Keratinocyte (primary cell): Measurements from ENCODE around the gene GSS. TPM values are rescaled to one million over a fixed set of nuclear protein-coding genes. Genes with fewer than 3 reads are reported as not detected.

Source experiments
- DNase-seq: peaks from one replicate; pipeline ENCODE4 v3.0.0-alpha.2; 2011; ENCODE audit warnings: low read depth, missing footprints, low spot score
- FAIRE-seq: peaks from 2 replicates; lab custom pipeline; 2011; peaks lifted over from hg19 to GRCh38; lab: Jason Lieb, UNC
- H2AFZ ChIP-seq: 2 replicates; pipeline ENCODE4 v1.6.0; 2012; ENCODE audit warnings: low read length, control low read depth, inconsistent platforms; ENCODE audit not compliant: control insufficient read depth
- H3K27ac ChIP-seq: 2 replicates; pipeline ENCODE4 v1.5.1; 2011; ENCODE audit warnings: low read length; ENCODE audit not compliant: control insufficient read depth, insufficient read depth
- H3K27me3 ChIP-seq: 3 replicates; pipeline ENCODE4 v1.6.0; 2011; ENCODE audit warnings: low read length; ENCODE audit not compliant: control insufficient read depth, insufficient read depth; ENCODE audit errors: extremely low read depth
- H3K36me3 ChIP-seq, 2 experiments: 2 replicates in 1 of 2; 3 replicates in 1 of 2; pipeline ENCODE4 v1.5.1; 2011; ENCODE audit warnings: low read length in 2 of 2, mild to moderate bottlenecking in 1 of 2; ENCODE audit not compliant: control insufficient read depth in 2 of 2, insufficient read depth in 2 of 2; ENCODE audit errors: extremely low read depth in 1 of 2
- H3K4me1 ChIP-seq: 3 replicates; pipeline ENCODE4 v1.5.1; 2011; ENCODE audit warnings: low read length; ENCODE audit not compliant: control insufficient read depth, insufficient read depth; ENCODE audit errors: extremely low read depth
- H3K4me2 ChIP-seq: 3 replicates; pipeline ENCODE4 v1.6.0; 2011; ENCODE audit warnings: low read depth, low read length; ENCODE audit not compliant: control insufficient read depth, insufficient read depth; ENCODE audit errors: extremely low read depth
- H3K4me3 ChIP-seq, 3 experiments: fragments of 200-600 bp in 1 of 3; sonication (generic) in 1 of 3; 2 replicates in 2 of 3; 3 replicates in 1 of 3; pipeline ENCODE4 v1.5.1; 2011 to 2016; ENCODE audit warnings: low read length in 3 of 3, mild to moderate bottlenecking in 3 of 3, control low read depth in 2 of 3, inconsistent platforms in 1 of 3, low read depth in 1 of 3, mixed read lengths in 1 of 3, mixed run types in 1 of 3, moderate library complexity in 1 of 3; ENCODE audit not compliant: control insufficient read depth in 2 of 3, insufficient read depth in 2 of 3; ENCODE audit errors: extremely low read depth in 1 of 3
- H3K79me2 ChIP-seq: 2 replicates; pipeline ENCODE4 v1.6.0; 2012; ENCODE audit warnings: low read length; ENCODE audit not compliant: control insufficient read depth, insufficient read depth
- H3K9ac ChIP-seq: 3 replicates; pipeline ENCODE4 v1.6.0; 2011; ENCODE audit warnings: low read length; ENCODE audit not compliant: control insufficient read depth, insufficient read depth; ENCODE audit errors: extremely low read depth
- H3K9me1 ChIP-seq: 3 replicates; pipeline ENCODE4 v1.6.0; 2011; ENCODE audit warnings: low read length; ENCODE audit not compliant: control insufficient read depth, insufficient read depth; ENCODE audit errors: extremely low read depth
- H3K9me3 ChIP-seq: 2 replicates; pipeline ENCODE4 v1.5.1; 2012; ENCODE audit warnings: low read depth, low read length; ENCODE audit not compliant: control insufficient read depth
- H4K20me1 ChIP-seq: 3 replicates; pipeline ENCODE4 v1.6.0; 2011; ENCODE audit warnings: low read length; ENCODE audit not compliant: control insufficient read depth, insufficient read depth; ENCODE audit errors: extremely low read depth
- CTCF ChIP-seq, 3 experiments: IDR thresholded peaks in 1 of 3; conservative IDR thresholded peaks in 1 of 3; optimal IDR thresholded peaks in 1 of 3; 2 replicates in 2 of 3; 3 replicates in 1 of 3; pipeline versions ENCODE3 to v1.5.1; 2011; ENCODE audit warnings: low read length in 3 of 3, mild to moderate bottlenecking in 3 of 3, moderate library complexity in 2 of 3, control low read depth in 1 of 3, inconsistent platforms in 1 of 3; ENCODE audit not compliant: insufficient read depth in 2 of 3; ENCODE audit errors: extremely low read depth in 1 of 3
- EZH2 ChIP-seq: IDR thresholded peaks from one replicate; pipeline ENCODE4 v1.6.1; 2012; ENCODE audit warnings: inconsistent platforms, mild to moderate bottlenecking, low read length, moderate library complexity
- dilution Hi-C: fragments of 300-500 bp; cut with MboI; formaldehyde crosslinking; loops from one replicate; pipeline ENCODE4 v1.7.0; 2020; ENCODE audit warnings: low sequenced_read_pairs; ENCODE audit not compliant: extremely low pct_ligation_motif_present
- polyA plus RNA-seq, 5 experiments: library from polyadenylated mRNA; depleted of rRNA in 3 of 5; stranded (reverse) in 3 of 5; stranded (forward) in 1 of 5; unstranded in 1 of 5; fragments of >200 nt; gene quantifications; 1 replicate in 1 of 5; 2 replicates in 3 of 5; 3 replicates in 1 of 5; pipeline versions ENCODE4 v1.2.1 to v1.2.3, GENCODE V29; 2011 to 2012; ENCODE audit warnings: missing spikeins in 2 of 5, low read depth in 1 of 5, low replicate concordance in 1 of 5

The GSS gene
- polyA plus RNA-seq, 1 donor (not counting 4 experiments of a cell fraction or from before 2014, with no cell fraction given) = 101 TPM

GRCh38 chr20:34985461-34986310 is 30.1 kb upstream of the GSS start:
- Histone ChIP-seq H3K36me3 (no peaks in the 10 kb centered on the region), H3K4me1 (no peaks in the 10 kb centered on the region), H3K27ac (no peak overlapping the region), H3K9me1 (no peaks in the 10 kb centered on the region), H3K27me3 (peaks cover 24% of the 10 kb centered on the region), H3K9me3 (no peaks in the 10 kb centered on the region), H3K4me2 (no peak overlapping the region), H3K9ac (no peak overlapping the region), H2AFZ (no peak overlapping the region), H3K79me2 (no peaks in the 10 kb centered on the region), H3K4me3 (no peak overlapping the region), H4K20me1 (no peaks in the 10 kb centered on the region)
- TF ChIP-seq CTCF (optimal IDR thresholded peaks at IDR 0.05 in 1 of 3, IDR thresholded peaks at IDR 0.05 in 1 of 3, conservative IDR thresholded peaks at IDR 0.05 in 1 of 3; ENCODE audit: extremely low read depth in 1 of 3, insufficient read depth in 2 of 3, low read length in 3 of 3) (no peak), EZH2 (no peak)
- DNase-seq = no peak
- no peak for FAIRE-seq
- dilution Hi-C loops = no loop called here

- no peaks in the 10 kb centered on the region for H3K9me1 ChIP-seq
- no peaks in the 10 kb centered on the region for H4K20me1 ChIP-seq
- DNase-seq (no peak), FAIRE-seq (no peak)
- no peak overlapping the region for H3K4me2 ChIP-seq
- H3K79me2 ChIP-seq = no peaks in the 10 kb centered on the region
- H3K4me1 ChIP-seq = no peaks in the 10 kb centered on the region
- H3K27me3 ChIP-seq = peaks cover 24% of the 10 kb centered on the region
- H3K4me3 ChIP-seq = no peak overlapping the region
- no peak overlapping the region for H3K9ac ChIP-seq
- no peaks in the 10 kb centered on the region for H3K9me3 ChIP-seq
- TF ChIP-seq EZH2 (no peak), CTCF (optimal IDR thresholded peaks at IDR 0.05 in 1 of 3, IDR thresholded peaks at IDR 0.05 in 1 of 3, conservative IDR thresholded peaks at IDR 0.05 in 1 of 3; ENCODE audit: extremely low read depth in 1 of 3, insufficient read depth in 2 of 3, low read length in 3 of 3) (no peak)
- no peaks in the 10 kb centered on the region for H3K36me3 ChIP-seq
- no peak overlapping the region for H2AFZ ChIP-seq
- no peak overlapping the region for H3K27ac ChIP-seq
- dilution Hi-C loops = no loop called here
Observed at GRCh38 chr20:34984756-34985261, 29.2 kb upstream of the GSS start.
